Activated gamma-delta T cell treated with Interleukin-2 at 50 U/mL for 16 hours (primary cell): ENCODE data around the gene KCMF1.

Experiments used
- DNase-seq: peaks from one replicate; pipeline ENCODE4 v3.0.0-alpha.2; 2020

Gene KCMF1

DNA sequence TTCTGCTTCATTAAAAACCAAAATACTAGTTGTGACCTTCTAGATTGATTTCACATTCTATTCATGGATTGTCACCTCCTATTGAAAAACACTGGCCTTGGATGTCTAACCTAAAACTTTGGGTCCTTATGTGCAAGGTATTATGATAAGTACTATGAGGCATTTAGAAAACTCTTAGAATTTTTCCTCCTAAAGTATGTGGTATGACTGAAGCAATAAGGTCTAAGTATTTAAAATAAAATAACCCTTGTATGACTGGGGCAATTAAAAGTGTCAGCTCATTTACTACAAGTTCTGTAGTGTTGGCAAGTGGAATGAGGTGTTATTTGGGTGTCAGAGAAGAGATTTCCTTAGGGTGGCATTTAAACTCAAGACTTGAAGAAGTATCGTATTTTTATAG lies 15.1 kb downstream of the KCMF1 start:
- no peak for DNase-seq

DNA sequence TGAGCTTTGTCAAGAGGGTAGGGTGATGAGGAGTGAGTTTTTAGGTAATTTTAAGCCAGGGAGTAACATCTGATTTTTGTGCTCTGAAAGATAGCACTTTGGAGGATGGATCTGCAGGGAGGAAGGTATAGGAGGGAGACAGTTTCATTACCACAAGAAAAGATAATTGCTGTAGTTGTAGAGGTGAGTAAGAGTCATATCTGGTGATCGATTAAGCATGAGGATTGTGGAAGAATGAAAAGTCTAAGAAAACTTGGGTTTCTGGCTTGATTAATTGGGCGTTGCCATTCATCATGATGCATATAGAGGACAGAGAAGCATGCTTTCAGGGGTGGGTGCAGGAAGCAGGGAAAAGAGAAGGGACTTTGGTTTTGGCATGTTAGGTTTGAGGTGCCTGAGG lies 18.5 kb downstream of the KCMF1 start:
- DNase-seq: no peak

DNA sequence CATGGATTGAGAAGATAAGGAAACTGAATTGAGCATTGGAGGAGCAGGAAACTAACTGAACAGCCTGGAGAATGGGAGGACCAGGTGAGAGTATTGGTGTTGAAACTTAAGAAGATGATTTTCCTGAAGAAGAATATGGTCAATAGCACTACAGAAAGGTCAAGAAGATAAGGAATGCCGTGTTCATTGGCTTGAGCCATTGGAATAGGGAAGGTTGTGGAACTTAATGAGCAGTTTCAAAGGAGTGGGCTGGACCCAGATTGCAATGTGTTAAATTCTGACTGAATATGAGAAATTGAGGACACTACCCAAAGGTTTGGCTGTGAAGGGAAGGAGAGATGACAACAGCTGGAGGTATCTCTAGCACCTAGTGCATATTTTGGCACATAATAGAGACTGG lies 19.0 kb downstream of the KCMF1 start:
- DNase-seq: no peak

DNA sequence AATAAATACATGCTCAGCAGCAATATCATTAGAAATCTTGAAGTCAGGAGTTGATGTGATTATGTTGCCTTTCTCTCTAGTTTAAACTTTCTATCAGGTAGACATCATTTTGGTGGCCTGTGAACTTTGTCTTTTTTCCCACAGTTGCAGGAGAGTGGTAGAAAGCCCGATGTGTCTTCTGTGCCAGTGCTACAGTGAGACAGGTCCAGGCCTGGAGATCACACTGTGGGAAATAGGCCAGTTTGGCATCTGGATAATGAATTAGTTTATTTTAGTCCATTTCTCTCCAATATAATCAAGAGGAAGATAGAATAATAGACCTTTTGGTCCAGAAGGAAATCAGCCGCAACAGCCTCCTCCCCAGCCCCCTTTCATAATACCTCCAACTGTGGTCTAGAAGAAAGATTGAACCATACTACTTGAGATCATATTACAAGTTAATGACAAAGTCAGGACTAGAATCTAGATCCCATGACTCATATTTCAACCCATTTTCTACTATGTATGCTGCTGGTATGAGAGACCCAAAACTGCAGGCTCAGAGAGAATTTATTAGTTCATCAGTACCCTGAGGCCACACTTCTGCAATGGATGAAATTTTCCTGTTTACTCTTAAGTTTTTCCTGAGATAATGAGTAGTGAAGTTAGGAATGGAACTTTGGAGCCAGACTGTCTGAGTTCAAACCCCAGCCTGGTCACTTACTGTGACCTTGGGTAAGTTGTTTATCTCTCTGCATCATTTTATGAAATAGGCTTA lies 20.6 kb downstream of the KCMF1 start:
- DNase-seq: no peak

DNA sequence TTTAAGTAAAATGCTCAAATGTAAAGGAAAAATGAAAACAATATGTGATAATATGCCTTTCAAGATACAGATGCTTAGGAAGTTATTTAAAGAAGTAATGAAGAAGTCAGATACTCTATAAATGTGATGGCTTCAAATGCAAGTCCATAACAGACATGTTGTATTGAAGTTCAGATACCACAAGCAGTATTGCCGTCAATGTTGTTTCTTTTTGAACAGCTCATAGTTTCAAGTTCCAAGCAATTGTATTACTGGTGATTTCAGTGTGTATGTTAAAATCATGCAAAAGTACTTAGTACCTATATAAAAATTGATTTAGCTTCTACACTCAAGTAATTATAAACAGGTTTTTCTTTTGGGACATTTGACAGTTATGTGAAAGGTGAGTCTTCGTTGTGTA lies 24.9 kb downstream of the KCMF1 start:
- no peak for DNase-seq

DNA sequence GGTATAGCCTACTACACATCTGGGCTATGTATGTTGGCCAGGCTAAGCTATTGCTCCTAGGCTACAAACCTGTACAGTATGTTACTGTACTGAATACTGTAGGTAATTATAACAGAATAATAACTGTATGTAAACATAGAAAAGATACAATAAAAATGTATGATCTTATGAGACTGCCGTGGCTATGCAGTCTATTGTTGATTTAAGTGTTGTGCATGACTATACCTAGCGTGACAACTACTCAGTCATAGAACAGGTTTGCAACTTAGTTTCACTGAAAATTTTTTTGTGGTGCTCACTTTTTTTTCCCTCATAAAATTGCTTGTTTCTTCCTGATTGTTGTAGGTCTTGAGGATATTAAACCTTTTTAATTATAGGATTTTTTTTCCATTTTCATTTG lies 25.9 kb downstream of the KCMF1 start:
- no peak for DNase-seq

DNA sequence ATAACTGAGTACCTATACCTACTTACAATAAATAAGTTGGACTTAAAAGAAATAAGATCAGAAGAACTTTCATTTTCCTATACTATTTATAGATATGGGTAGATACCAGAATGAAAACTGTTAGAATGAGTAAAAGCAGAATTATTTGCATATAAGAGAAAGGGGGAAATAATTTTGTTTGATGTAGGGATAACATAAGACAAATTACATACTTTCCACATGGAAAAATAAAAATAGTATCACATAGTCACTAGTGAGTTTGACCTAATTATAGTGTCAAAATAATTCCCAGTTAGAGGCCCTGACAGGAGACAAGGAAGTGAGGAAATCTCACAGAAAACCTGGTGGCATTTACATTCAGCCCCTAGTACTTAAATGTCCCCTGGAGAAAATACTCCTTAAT lies 28.6 kb downstream of the KCMF1 start:
- DNase-seq: no peak

DNA sequence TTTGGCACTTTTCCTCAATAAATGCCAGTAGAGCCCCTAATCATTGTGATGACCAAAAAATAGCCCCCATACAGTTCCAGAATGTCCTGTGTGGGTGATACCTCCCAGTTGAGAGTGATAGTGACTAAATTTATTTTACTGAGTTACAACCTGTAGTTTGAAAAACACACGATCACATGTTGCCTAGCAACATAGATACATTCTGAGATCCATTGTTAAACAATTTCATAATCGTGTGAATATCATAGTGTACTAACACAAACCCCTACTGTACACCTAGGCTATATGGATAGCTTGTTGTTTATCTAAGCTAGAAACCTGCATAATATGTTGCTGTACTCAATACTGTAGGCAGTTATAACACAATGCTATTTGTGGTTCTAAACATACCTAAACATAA lies 30.6 kb downstream of the KCMF1 start:
- no peak for DNase-seq

DNA sequence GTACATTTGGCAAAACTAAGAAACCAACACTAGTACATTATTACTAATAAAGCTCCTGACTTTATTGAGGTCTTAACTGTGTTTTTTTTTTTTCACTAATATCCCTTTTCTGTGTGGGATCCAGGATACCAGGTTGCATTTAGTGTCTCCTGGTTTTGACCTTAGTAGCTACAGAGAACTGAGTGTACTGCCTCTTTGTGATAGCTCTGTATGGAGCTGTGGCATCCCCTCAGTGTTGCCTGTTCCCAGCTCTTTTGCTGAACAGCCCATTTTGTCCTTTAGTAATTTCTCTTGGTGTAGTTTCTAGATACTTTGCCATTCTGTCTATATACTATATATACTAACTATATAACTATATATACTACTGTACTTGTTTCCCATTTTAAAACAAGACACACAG lies 31.6 kb downstream of the KCMF1 start:
- no peak for DNase-seq

DNA sequence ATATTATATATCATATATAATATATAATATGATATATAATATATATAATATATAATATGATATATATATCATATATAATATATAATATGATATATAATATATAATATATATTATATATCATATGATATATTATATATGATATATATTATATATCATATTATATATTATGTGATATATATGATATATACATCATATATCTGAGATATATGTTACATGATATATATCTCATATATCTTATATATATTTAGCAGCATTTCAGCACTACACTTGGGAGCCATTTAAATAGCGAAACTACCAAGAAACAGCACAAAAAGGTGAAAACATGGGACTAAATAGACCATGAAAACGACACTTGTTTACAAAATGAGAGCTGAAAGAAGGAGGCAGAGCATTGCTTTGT lies 37.3 kb downstream of the KCMF1 start:
- DNase-seq: no peak

DNA sequence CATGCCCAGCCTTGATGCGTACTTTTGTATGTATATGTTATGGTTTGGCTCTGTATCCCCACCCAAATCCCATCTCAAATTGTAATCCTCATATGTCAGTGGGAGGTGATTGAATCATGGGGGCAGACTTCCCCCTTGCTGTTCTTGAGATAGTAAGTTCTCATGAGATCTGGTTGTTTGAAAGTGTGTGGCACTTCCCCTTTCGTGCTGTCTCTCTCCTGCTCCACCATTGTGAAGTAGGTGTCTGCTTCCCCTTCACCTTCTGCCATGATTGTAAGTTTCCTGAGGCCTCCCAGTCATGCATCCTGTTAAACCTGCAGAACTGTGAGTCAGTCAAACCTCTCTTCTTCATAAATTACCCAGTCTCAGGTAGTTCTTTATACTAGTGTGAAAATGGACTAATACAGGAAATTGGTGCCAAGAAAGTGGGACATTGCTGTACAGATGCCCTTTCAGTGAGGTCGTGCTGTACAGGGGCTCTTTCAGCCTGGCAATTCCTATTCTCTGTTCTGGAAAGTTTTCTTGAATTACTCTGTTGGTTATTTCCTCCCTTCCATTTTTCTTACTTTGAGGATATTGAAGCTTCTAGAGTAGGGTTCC lies 38.2 kb downstream of the KCMF1 start:
- DNase-seq: no peak

DNA sequence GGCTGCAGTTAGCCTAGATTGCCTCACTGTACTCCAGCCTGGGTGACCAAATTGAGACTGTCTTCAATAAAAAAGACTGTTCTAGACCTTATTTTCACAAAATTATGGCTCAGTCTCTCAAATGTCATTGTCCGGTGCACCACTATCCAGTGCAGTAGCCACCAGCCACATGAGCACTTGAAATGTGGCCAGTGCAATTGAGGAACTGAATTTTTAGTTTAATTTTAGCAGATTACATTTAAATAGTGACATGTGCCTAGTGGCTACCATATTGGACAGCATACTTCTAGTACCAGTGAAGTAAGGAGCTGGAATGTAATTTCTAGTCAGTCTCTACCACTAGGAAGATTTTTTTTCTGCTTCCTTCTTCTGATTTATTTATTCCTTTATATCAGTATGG lies 39.4 kb downstream of the KCMF1 start:
- no peak for DNase-seq

DNA sequence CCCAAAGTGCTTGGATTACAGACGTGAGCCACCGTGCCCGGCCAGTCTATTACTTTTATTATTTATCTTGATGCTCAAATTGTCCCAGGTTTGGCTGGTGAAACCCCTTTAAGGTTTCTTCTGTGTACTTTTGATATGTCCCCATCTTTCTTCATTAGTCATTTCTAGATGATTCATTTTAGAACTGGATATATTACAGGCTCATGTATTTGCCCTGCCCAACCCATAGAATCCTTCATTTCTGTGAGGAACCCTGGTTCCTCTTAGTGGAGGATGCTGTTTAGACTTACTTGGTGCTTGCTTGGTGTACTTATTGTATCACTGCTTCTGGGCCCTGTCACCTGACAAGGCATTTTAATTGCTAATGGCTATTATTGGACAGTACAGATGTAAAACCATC lies 40.1 kb downstream of the KCMF1 start:
- no peak for DNase-seq

DNA sequence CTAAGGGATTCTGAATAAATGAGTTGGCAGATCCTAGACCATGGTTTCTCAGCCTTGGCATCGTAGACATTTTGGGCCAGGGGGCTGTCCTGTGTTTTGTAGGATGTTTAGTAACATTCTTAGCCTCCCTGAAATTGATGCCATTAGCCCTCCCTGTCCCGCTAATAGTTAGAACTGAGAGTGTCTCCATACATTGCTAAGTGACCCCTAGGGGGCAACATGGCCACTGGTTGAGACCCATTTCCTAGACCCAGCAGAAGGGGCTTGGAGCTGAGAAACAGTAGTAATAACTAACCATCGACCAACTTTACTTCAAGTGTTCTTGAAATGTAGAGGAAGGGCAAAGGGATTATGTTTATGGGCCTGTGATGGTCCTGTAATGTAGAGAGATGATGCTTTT lies 40.8 kb downstream of the KCMF1 start:
- no peak for DNase-seq

DNA sequence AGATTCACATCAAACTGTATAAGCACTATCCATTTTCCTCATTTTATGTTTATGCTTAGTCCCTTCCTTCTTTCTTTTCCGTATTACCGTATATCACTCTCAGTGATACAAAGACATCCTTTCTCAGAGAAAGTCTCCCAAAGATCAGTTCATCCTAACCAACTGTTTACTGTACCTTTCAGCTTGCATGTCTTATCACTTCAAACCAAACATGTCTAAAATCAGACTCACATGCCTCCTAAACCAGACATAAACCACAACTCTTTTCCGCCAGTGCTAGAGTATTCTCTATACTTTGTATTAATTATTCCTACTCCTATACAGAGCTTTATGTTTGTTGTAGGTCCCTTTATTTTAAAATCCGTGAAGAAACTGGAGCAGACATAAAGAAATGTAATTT lies 41.5 kb downstream of the KCMF1 start:
- no peak for DNase-seq

DNA sequence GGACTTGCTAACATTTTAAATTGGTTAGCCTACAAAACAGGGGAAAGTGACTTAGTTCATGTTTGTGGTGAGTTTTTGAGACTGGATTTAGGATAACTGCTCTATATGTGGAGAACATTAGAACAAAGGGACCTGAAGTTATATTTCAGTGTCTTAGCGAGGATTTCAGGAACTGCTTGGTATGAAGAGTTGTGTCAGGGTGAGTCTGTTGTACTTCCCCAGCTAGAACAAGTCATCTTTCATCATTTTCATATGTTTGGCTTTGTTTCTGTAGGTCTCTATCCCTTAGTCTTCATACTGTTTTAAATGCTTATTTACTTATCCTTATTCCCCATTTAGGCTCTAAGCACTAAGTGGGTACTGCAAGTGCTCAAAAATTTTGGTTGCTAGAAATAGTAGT lies 41.9 kb downstream of the KCMF1 start:
- DNase-seq: no peak

DNA sequence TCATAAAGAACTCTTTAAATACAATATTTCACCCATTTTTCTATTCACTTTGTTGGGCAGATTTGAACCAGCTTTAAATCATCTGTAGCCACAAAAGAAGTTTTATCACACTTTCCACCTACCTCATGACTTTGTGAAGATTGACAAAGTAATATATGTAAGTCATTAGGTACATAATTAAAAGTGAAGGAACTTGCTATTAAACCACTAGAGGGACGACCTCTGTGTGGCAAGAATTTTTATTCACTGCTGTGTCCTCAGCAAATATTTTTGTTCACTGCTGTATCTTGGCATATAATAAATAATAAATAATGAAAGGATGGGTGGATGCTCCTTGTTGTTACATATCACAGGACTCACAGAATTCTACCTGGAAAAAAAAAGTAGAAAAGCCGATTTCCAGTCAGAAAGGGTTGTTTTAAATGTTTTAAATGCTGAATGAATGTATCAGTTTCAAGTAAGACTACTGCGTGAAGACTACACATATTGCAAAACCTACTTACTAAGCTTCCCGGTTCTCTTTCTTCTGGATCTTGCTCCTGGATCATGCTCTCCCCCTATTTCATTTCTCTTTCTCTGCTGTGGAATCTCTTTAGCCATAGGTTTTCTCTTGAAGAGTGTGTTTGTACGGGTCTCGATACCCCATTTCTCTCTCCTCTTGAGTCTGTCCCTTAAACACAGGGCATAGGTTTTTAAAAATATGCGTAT lies 44.8 kb downstream of the KCMF1 start:
- no peak for DNase-seq

DNA sequence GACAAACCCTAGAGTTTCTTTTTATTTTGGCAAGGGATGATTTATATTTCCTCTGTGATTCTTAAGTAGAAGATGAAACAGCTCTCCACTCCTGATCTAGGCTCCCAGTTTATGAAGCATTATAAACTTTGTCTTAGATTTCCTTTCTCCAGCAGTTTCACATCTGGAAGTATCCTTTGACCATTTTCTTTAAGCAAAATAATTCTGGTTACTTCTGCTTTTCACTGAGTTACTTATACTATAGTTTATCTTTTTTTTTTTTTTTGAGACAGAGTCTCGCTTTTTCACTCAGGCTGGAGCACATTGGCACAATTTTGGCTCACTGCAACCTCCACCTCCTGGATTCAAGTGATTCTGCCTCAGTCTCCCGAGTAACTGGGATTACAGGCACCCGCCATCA lies 45.5 kb downstream of the KCMF1 start:
- DNase-seq: no peak

DNA sequence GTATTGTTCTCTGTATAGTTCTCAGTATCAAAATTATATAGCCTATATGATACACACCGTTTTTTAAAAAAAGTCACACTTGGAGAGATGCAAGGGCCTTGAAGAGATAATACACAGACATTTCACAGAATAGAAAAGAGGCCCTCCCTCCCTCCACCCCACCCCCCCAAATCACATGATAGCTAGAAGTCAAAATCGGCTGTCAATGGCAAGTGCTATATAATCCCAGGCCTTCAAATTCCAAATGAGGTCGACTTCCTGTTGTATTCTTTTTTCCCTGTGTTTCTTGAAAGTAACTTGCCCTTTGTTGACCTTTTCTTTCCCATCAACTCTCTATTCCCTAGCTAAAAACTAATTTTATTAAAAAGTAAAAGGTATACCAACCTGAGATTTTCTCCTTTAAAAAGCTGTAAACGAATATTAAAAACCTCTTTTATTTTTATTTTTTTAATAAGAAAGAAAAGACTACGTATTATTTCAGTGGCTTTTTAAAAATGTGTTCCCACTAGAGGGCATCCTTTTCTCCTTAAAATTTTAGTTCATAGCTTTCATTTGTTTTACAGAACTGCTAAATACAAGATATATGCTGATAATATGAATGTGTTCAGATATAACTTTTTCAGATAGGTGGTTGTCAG lies 46.6 kb downstream of the KCMF1 start:
- DNase-seq: no peak

DNA sequence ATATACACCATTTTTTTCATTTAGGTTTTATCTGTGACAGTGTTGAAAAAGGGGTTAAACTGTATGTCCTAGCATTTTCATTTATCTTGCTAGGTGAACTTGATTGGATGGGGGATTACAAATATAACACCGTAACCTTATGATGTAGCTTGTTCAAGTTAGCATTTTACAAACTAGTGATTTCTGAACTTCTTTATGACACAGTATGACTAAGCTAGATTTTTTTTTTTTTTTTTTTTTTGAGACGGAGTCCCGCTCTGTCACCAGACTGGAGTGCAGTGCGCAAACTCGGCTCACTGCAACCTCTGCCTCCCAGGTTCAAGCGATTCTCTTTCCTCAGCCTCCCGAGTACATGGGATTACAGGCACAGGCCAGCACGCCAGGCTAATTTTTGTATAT lies 47.1 kb downstream of the KCMF1 start:
- no peak for DNase-seq

DNA sequence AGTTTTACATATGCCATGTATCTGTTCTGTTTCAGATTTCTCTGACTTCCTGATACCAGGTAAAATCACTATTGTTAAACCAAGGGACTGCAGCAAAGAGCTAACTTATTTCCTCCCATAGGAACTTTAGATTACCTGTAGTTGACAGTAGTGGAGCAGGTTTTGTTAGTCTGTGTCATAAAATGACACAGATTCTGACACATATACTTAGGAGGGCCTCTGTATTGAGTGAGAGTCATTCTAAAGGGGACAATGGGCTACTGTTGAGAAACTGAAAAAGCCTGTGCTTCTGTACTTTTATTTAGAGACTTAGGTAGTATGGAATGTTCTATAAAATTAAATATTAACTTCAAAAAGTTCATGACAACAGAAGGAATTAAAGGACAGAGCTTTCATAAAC lies 48.2 kb downstream of the KCMF1 start:
- no peak for DNase-seq

DNA sequence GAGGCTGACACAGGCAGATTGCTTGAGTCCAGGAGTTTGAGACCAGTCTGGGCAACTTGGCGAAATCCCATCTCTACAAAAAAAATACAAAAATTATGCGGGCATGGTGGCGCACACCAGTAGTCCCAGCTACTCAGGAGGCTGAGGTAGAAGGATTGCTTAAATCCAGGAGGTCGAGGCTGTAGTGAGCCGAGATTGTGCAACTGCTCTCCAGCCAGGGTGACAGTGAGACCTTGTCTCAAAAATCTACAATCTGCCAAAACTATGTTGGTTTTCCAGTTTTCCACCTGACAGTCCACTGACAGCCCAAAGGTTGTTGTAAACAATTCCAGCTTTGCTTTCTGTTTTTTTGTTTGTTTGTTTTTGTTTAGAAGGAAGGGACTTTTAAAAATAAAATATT lies 51.3 kb downstream of the KCMF1 start:
- no peak for DNase-seq

DNA sequence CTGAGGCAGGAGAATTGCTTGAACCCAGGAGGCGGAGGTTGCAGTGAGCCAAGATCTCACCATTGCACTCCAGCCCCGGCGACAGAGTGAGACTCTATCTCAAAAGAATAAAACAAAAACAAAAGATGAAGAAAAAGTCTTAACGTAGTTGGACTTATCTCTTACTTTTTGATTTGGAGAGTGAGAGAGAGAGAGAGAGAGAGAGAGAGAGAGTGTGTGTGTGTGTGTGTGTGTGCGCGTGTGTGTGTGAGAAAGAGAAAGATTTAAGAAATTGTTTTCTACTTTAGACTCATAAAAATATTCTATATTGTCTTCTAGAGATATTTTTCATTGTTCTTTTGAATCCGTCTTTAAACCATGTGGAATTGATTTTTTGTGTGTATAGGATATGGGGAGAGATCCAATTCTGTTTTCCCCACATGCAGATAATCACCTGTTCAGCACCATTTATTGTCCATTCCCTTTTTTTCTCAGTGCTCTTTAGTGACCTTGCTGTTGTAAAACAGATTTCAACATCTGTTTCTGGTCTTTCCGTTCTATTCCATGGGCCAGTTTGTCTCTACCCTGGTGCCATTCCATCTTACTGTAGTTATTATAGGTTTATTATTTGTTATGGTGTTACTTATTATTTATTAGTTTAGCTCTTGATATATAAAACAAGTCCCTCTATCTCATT lies 53.5 kb downstream of the KCMF1 start:
- no peak for DNase-seq
